H9 (cell line): ENCODE data around the gene PDXDC1. TPM values are rescaled to one million over a fixed set of nuclear protein-coding genes. Genes with fewer than 3 reads are reported as not detected.

ENCODE experiments used
- DNase-seq: peaks from one replicate; pipeline ENCODE4 v3.0.0-alpha.2; 2017
- H2AFZ ChIP-seq: one replicate; pipeline ENCODE4 v1.6.1; 2013; ENCODE audit warnings: mild to moderate bottlenecking, low read length, control low read depth, moderate library complexity
- H2AK5ac ChIP-seq: 2 replicates; pipeline ENCODE4 v1.6.1; 2013; ENCODE audit warnings: low read length, control low read depth, mixed read lengths; ENCODE audit not compliant: insufficient read length
- H2BK120ac ChIP-seq: one replicate; pipeline ENCODE4 v1.6.1; 2013; ENCODE audit warnings: low read depth, mild to moderate bottlenecking, low read length, control low read depth, inconsistent platforms; ENCODE audit not compliant: poor library complexity, severe bottlenecking
- H2BK12ac ChIP-seq: 2 replicates; pipeline ENCODE4 v1.6.1; 2013; ENCODE audit warnings: low read length, control low read depth, mixed read lengths, low read depth; ENCODE audit not compliant: insufficient read length
- H2BK15ac ChIP-seq: 2 replicates; pipeline ENCODE4 v1.6.1; 2013; ENCODE audit warnings: low read depth, low read length, control low read depth
- H2BK20ac ChIP-seq: one replicate; pipeline ENCODE4 v1.6.1; 2013; ENCODE audit warnings: low read depth, mild to moderate bottlenecking, low read length, control low read depth, inconsistent platforms; ENCODE audit not compliant: poor library complexity, severe bottlenecking
- H2BK5ac ChIP-seq: 2 replicates; pipeline ENCODE4 v1.6.1; 2013; ENCODE audit warnings: low read length, control low read depth, mixed read lengths; ENCODE audit not compliant: insufficient read length
- H3K14ac ChIP-seq: 2 replicates; pipeline ENCODE4 v1.6.1; 2013; ENCODE audit warnings: low read length, control low read depth; ENCODE audit not compliant: insufficient read depth
- H3K18ac ChIP-seq: 2 replicates; pipeline ENCODE4 v1.6.1; 2013; ENCODE audit warnings: low read depth, mild to moderate bottlenecking, mixed read lengths, low read length, control low read depth; ENCODE audit not compliant: insufficient read length
- H3K23ac ChIP-seq: 2 replicates; pipeline ENCODE4 v1.6.1; 2013; ENCODE audit warnings: low read length, control low read depth, mixed read lengths, low read depth; ENCODE audit not compliant: insufficient read length
- H3K23me2 ChIP-seq: 2 replicates; pipeline ENCODE4 v1.6.1; 2013; ENCODE audit warnings: low read depth, mild to moderate bottlenecking, mixed read lengths, low read length, control low read depth; ENCODE audit not compliant: insufficient read length, poor library complexity, severe bottlenecking
- H3K27ac ChIP-seq: 2 replicates; pipeline ENCODE4 v1.5.1; 2013; ENCODE audit warnings: low read length, control low read depth, mixed read lengths, low read depth; ENCODE audit not compliant: insufficient read length
- H3K27me3 ChIP-seq: 2 replicates; pipeline ENCODE4 v1.6.1; 2013; ENCODE audit warnings: low read length, control low read depth, inconsistent platforms; ENCODE audit not compliant: insufficient read depth
- H3K4ac ChIP-seq: 2 replicates; pipeline ENCODE4 v1.6.1; 2013; ENCODE audit warnings: low read depth, mild to moderate bottlenecking, control low read depth, inconsistent platforms, low read length, moderate library complexity
- H3K4me1 ChIP-seq: 2 replicates; pipeline ENCODE4 v1.6.1; 2013; ENCODE audit warnings: low read length, control low read depth, inconsistent platforms; ENCODE audit not compliant: insufficient read depth
- H3K4me2 ChIP-seq: 2 replicates; pipeline ENCODE4 v1.6.1; 2013; ENCODE audit warnings: low read length, control low read depth, mixed read lengths; ENCODE audit not compliant: insufficient read length, insufficient read depth
- H3K56ac ChIP-seq: 2 replicates; pipeline ENCODE4 v1.6.1; 2013; ENCODE audit warnings: low read depth, mild to moderate bottlenecking, mixed read lengths, low read length, control low read depth; ENCODE audit not compliant: insufficient read length
- H3K79me1 ChIP-seq: 2 replicates; pipeline ENCODE4 v1.6.1; 2013; ENCODE audit warnings: low read depth, mild to moderate bottlenecking, moderate library complexity, low read length, control low read depth, inconsistent platforms; ENCODE audit not compliant: insufficient read depth, poor library complexity, severe bottlenecking
- H3K79me2 ChIP-seq: 2 replicates; pipeline ENCODE4 v1.6.1; 2013; ENCODE audit warnings: low read length, control low read depth, inconsistent platforms; ENCODE audit not compliant: insufficient read depth
- H3K9ac ChIP-seq: 2 replicates; pipeline ENCODE4 v1.6.1; 2013; ENCODE audit warnings: low read length, control low read depth, mixed read lengths; ENCODE audit not compliant: insufficient read length; ENCODE audit errors: extremely low read depth
- H3K9me3 ChIP-seq: one replicate; pipeline ENCODE4 v1.6.1; 2013; ENCODE audit warnings: low read depth, low read length, inconsistent platforms; ENCODE audit not compliant: control insufficient read depth
- H3T11ph ChIP-seq: one replicate; pipeline ENCODE4 v1.6.1; 2013; ENCODE audit warnings: mild to moderate bottlenecking, low read length, control low read depth, inconsistent platforms
- H4K20me1 ChIP-seq: one replicate; pipeline ENCODE4 v1.6.1; 2013; ENCODE audit not compliant: control insufficient read depth, insufficient read length, insufficient read depth
- H4K5ac ChIP-seq: 2 replicates; pipeline ENCODE4 v1.6.1; 2013; ENCODE audit warnings: low read depth, mild to moderate bottlenecking, mixed read lengths, low read length, control low read depth; ENCODE audit not compliant: insufficient read length
- H4K8ac ChIP-seq: replicated peaks from 2 replicates; pipeline ENCODE4 v1.6.1; 2013; ENCODE audit warnings: low read length, control low read depth, mixed read lengths, low read depth; ENCODE audit not compliant: insufficient read length
- H4K91ac ChIP-seq: 2 replicates; pipeline ENCODE4 v1.6.1; 2013; ENCODE audit warnings: low read depth, mild to moderate bottlenecking, moderate library complexity, mixed read lengths, low read length, control low read depth; ENCODE audit not compliant: insufficient read length
- H3K27ac Mint-ChIP-seq, 3 experiments: 2 replicates in 2 of 3; 3 replicates in 1 of 3; pipeline ENCODE4 v1.8.0; 2020 to 2021; ENCODE audit warnings: mixed read lengths in 3 of 3, mild to moderate bottlenecking in 1 of 3, moderate library complexity in 1 of 3
- H3K27me3 Mint-ChIP-seq: 2 replicates; pipeline ENCODE4 v1.8.0; 2021; ENCODE audit warnings: low read depth, mild to moderate bottlenecking, moderate library complexity, mixed read lengths
- H3K36me3 Mint-ChIP-seq, 3 experiments: 2 replicates in 2 of 3; 3 replicates in 1 of 3; pipeline ENCODE4 v1.8.0; 2020 to 2021; ENCODE audit warnings: low read depth in 3 of 3, mixed read lengths in 3 of 3; ENCODE audit not compliant: insufficient read depth in 1 of 3
- H3K4me1 Mint-ChIP-seq, 2 experiments: 2 replicates each; pipeline ENCODE4 v1.8.0; 2020; ENCODE audit warnings: mixed read lengths in 2 of 2
- H3K4me3 Mint-ChIP-seq, 2 experiments: 2 replicates in 1 of 2; 3 replicates in 1 of 2; pipeline ENCODE4 v1.8.0; 2020 to 2021; ENCODE audit warnings: mild to moderate bottlenecking in 2 of 2, mixed read lengths in 2 of 2, moderate library complexity in 1 of 2
- H3K9me3 Mint-ChIP-seq, 2 experiments: 2 replicates in 1 of 2; 3 replicates in 1 of 2; pipeline ENCODE4 v1.8.0; 2020; ENCODE audit warnings: mild to moderate bottlenecking in 2 of 2, mixed read lengths in 2 of 2, moderate library complexity in 1 of 2
- CTCF ChIP-seq: fragments of 200-600 bp; sonication (generic); conservative IDR thresholded peaks from 3 replicates; pipeline ENCODE4 v1.8.0; 2021; ENCODE audit warnings: antibody characterized with exemption, mild to moderate bottlenecking
- WGBS: extraction: QIAGEN DNeasy Blood & Tissue Kit; methylation state at CpG from one replicate; pipeline ENCODE4 v1.1.7; 2013; ENCODE audit warnings: missing lambda C conversion rate, low lambda C conversion rate, mixed read lengths; ENCODE audit not compliant: insufficient read length; ENCODE audit errors: extremely low coverage; 5-methylcytosine and 5-hydroxymethylcytosine counted together
- total RNA-seq: library from RNA; stranded (reverse); gene quantifications from 2 replicates; pipeline ENCODE4 v1.2.1, GENCODE V29; 2021

The PDXDC1 gene
- total RNA-seq, 1 experiment from 2014 or later = 112 TPM

GRCh38 chr16:15057681-15058417 is 83.0 kb downstream of the PDXDC1 start:
- Mint-ChIP-seq H3K4me1 (peaks cover 13 to 14% of the 10 kb centered on the region in 2 experiments), H3K27ac (peak overlapping the region in 1 of 3 experiments; percentile 72; a peak in 4 of 7 replicates), H3K4me3 (no peak overlapping the region), H3K36me3 (peaks cover 18 to 47% (median 41%) of the 10 kb centered on the region in 3 experiments; a peak in 6 of 7 replicates), H3K27me3 (no peaks in the 10 kb centered on the region), H3K9me3 (no peaks in the 10 kb centered on the region)
- Histone ChIP-seq H2AFZ (no peak overlapping the region), H3K9ac (no peak overlapping the region), H3K79me1 (no peaks in the 10 kb centered on the region), H2BK12ac (no peak overlapping the region), H3K18ac (no peak overlapping the region), H3K23me2 (peaks cover 3% of the 10 kb centered on the region), H3K14ac (no peak overlapping the region), H3K27ac (no peak overlapping the region), H4K91ac (no peak overlapping the region), H4K8ac (no peak overlapping the region), H3K23ac (no peak overlapping the region), H3K4ac (no peak overlapping the region), H2BK5ac (no peak overlapping the region), H4K5ac (no peak overlapping the region), H3K56ac (no peak overlapping the region), H2BK120ac (no peak overlapping the region), H3K79me2 (0 out of 2 replicates have a peak, but pooled peaks cover 2% of the 10 kb centered on the region), H2BK20ac (no peak overlapping the region), H3K4me1 (no peaks in the 10 kb centered on the region), H3K4me2 (no peak overlapping the region), H4K20me1 (no peaks in the 10 kb centered on the region), H2AK5ac (no peak overlapping the region), H3K9me3 (no peaks in the 10 kb centered on the region), H3K27me3 (no peaks in the 10 kb centered on the region), H3T11ph (no peak overlapping the region), H2BK15ac (no peak overlapping the region)
- no peak for DNase-seq
- no CpG with 5 or more reads among the region's 7 CpGs for WGBS
- no peak for TF ChIP-seq CTCF
